T-helper 1 cell treated with Interleukin-12 subunit alpha and Interleukin-12 subunit beta and Interleukin-4 antibody, amounts not matched to agents 30 μg/mL and 1 μg/mL, for 36 hours (primary cell): ENCODE data around the gene COG5.
"Not testable (repeated sequence)": the region's sequence is repeated elsewhere in the genome, so short reads cannot be mapped to it uniquely, and the experiment has no call there.

Experiments
- H3K27ac Mint-ChIP-seq: one replicate; pipeline ENCODE4 v1.8.0; 2021; ENCODE audit warnings: mild to moderate bottlenecking, mixed read lengths
- H3K27me3 Mint-ChIP-seq: one replicate; pipeline ENCODE4 v1.8.0; 2021; ENCODE audit warnings: low read depth, mixed read lengths
- H3K36me3 Mint-ChIP-seq: one replicate; pipeline ENCODE4 v1.8.0; 2021; ENCODE audit warnings: low read depth, mixed read lengths
- H3K4me1 Mint-ChIP-seq: one replicate; pipeline ENCODE4 v1.8.0; 2021; ENCODE audit warnings: low read depth, mixed read lengths
- H3K4me3 Mint-ChIP-seq: one replicate; pipeline ENCODE4 v1.8.0; 2021; ENCODE audit warnings: mild to moderate bottlenecking, moderate library complexity, mixed read lengths
- H3K9me3 Mint-ChIP-seq: one replicate; pipeline ENCODE4 v1.8.0; 2021; ENCODE audit warnings: mixed read lengths

COG5 gene

GRCh38 chr7:107559864-107560263, 3.9 kb downstream of the COG5 start:
- peak overlapping the region; percentile 35 for H3K4me3 Mint-ChIP-seq
- no peaks in the 10 kb centered on the region for H3K9me3 Mint-ChIP-seq
- peaks cover 53% of the 10 kb centered on the region for H3K4me1 Mint-ChIP-seq
- peak overlapping the region; percentile 70 for H3K27ac Mint-ChIP-seq
- H3K36me3 Mint-ChIP-seq, result peaks cover 18% of the 10 kb centered on the region
- H3K27me3 Mint-ChIP-seq, result no peaks in the 10 kb centered on the region

- no peaks in the 10 kb centered on the region for H3K27me3 Mint-ChIP-seq
- peaks cover 35% of the 10 kb centered on the region for H3K4me1 Mint-ChIP-seq
- no peak overlapping the region for H3K27ac Mint-ChIP-seq
- no peaks in the 10 kb centered on the region for H3K9me3 Mint-ChIP-seq
- peaks cover 37% of the 10 kb centered on the region for H3K36me3 Mint-ChIP-seq
- H3K4me3 Mint-ChIP-seq, result no peak overlapping the region
These were observed 7.8 kb downstream of the COG5 start for GRCh38 chr7:107555893-107556292.

- Mint-ChIP-seq H3K27me3 (no peaks in the 10 kb centered on the region), H3K4me3 (no peak overlapping the region), H3K9me3 (peaks cover 4% of the 10 kb centered on the region), H3K27ac (no peak overlapping the region), H3K4me1 (peaks cover 17% of the 10 kb centered on the region), H3K36me3 (peaks cover 54% of the 10 kb centered on the region)
These were observed 11.8 kb downstream of the COG5 start for GRCh38 chr7:107551936-107552335.

- no peaks in the 10 kb centered on the region for H3K27me3 Mint-ChIP-seq
- no peak overlapping the region for H3K4me3 Mint-ChIP-seq
- H3K27ac Mint-ChIP-seq, result no peak overlapping the region
- peaks cover 25% of the 10 kb centered on the region for H3K9me3 Mint-ChIP-seq
- no peaks in the 10 kb centered on the region for H3K4me1 Mint-ChIP-seq
- peaks cover 41% of the 10 kb centered on the region for H3K36me3 Mint-ChIP-seq
These were observed 18.7 kb downstream of the COG5 start for GRCh38 chr7:107544848-107545591.

- H3K27me3 Mint-ChIP-seq, result no peaks in the 10 kb centered on the region
- H3K36me3 Mint-ChIP-seq, result peaks cover 38% of the 10 kb centered on the region
- H3K4me3 Mint-ChIP-seq, result no peak overlapping the region
- peaks cover 25% of the 10 kb centered on the region for H3K9me3 Mint-ChIP-seq
- no peak overlapping the region for H3K27ac Mint-ChIP-seq
- H3K4me1 Mint-ChIP-seq, result peaks cover 2% of the 10 kb centered on the region
These were observed 20.3 kb downstream of the COG5 start for GRCh38 chr7:107543338-107543993.

- H3K36me3 Mint-ChIP-seq, result peaks cover 35% of the 10 kb centered on the region
These were observed 25.7 kb downstream of the COG5 start for GRCh38 chr7:107538001-107538400.

GRCh38 chr7:107537228-107537627, 26.5 kb downstream of the COG5 start:
- Mint-ChIP-seq H3K36me3 (peaks cover 34% of the 10 kb centered on the region), H3K4me1 (peaks cover 13% of the 10 kb centered on the region), H3K9me3 (peaks cover 14% of the 10 kb centered on the region)
- H3K27me3 Mint-ChIP-seq, H3K27ac Mint-ChIP-seq, H3K4me3 Mint-ChIP-seq: not testable (repeated sequence)

More at GRCh38 chr7:107538001-107538400, 25.7 kb downstream of the COG5 start:
- H3K9me3 Mint-ChIP-seq, result peaks cover 14% of the 10 kb centered on the region
- H3K4me3 Mint-ChIP-seq, result no peak overlapping the region
- no peaks in the 10 kb centered on the region for H3K27me3 Mint-ChIP-seq
- peaks cover 13% of the 10 kb centered on the region for H3K4me1 Mint-ChIP-seq
- H3K27ac Mint-ChIP-seq, result no peak overlapping the region

GRCh38 chr7:107534139-107534538, 29.6 kb downstream of the COG5 start:
- Mint-ChIP-seq H3K36me3 (peaks cover 31% of the 10 kb centered on the region), H3K4me3 (no peak overlapping the region), H3K4me1 (peaks cover 13% of the 10 kb centered on the region), H3K27me3 (no peaks in the 10 kb centered on the region), H3K9me3 (peaks cover 14% of the 10 kb centered on the region), H3K27ac (no peak overlapping the region)

GRCh38 chr7:107530751-107531150, 33.0 kb downstream of the COG5 start:
- H3K36me3 Mint-ChIP-seq, result peaks cover 23% of the 10 kb centered on the region
- peaks cover 13% of the 10 kb centered on the region for H3K9me3 Mint-ChIP-seq
- H3K27ac Mint-ChIP-seq, result no peak overlapping the region
- no peaks in the 10 kb centered on the region for H3K27me3 Mint-ChIP-seq
- H3K4me1 Mint-ChIP-seq, result peaks cover 13% of the 10 kb centered on the region
- H3K4me3 Mint-ChIP-seq, result no peak overlapping the region

- Mint-ChIP-seq H3K4me3 (no peak overlapping the region), H3K4me1 (peaks cover 1% of the 10 kb centered on the region), H3K9me3 (no peaks in the 10 kb centered on the region), H3K27ac (no peak overlapping the region), H3K27me3 (no peaks in the 10 kb centered on the region), H3K36me3 (peaks cover 12% of the 10 kb centered on the region)
These were observed 35.3 kb downstream of the COG5 start for GRCh38 chr7:107528461-107528860.

GRCh38 chr7:107527196-107527595, 36.5 kb downstream of the COG5 start:
- peaks cover 1% of the 10 kb centered on the region for H3K4me1 Mint-ChIP-seq
- no peaks in the 10 kb centered on the region for H3K27me3 Mint-ChIP-seq
- peaks cover 10% of the 10 kb centered on the region for H3K36me3 Mint-ChIP-seq
- no peak overlapping the region for H3K27ac Mint-ChIP-seq
- no peak overlapping the region for H3K4me3 Mint-ChIP-seq
- H3K9me3 Mint-ChIP-seq, result no peaks in the 10 kb centered on the region

GRCh38 chr7:107526672-107527071, 37.0 kb downstream of the COG5 start:
- H3K27ac Mint-ChIP-seq, result no peak overlapping the region
- H3K27me3 Mint-ChIP-seq, result no peaks in the 10 kb centered on the region
- H3K4me1 Mint-ChIP-seq, result peaks cover 1% of the 10 kb centered on the region
- peaks cover 13% of the 10 kb centered on the region for H3K36me3 Mint-ChIP-seq
- H3K9me3 Mint-ChIP-seq, result no peaks in the 10 kb centered on the region
- no peak overlapping the region for H3K4me3 Mint-ChIP-seq

- Mint-ChIP-seq H3K9me3 (peaks cover 9% of the 10 kb centered on the region), H3K27me3 (no peaks in the 10 kb centered on the region), H3K27ac (no peak overlapping the region), H3K4me1 (peaks cover 13% of the 10 kb centered on the region), H3K4me3 (no peak overlapping the region), H3K36me3 (peaks cover 15% of the 10 kb centered on the region)
These were observed 56.9 kb downstream of the COG5 start for GRCh38 chr7:107506674-107507339.

GRCh38 chr7:107505997-107506673, 57.6 kb downstream of the COG5 start:
- peaks cover 13% of the 10 kb centered on the region for H3K4me1 Mint-ChIP-seq
- H3K27ac Mint-ChIP-seq, result no peak overlapping the region
- no peak overlapping the region for H3K4me3 Mint-ChIP-seq
- H3K27me3 Mint-ChIP-seq, result no peaks in the 10 kb centered on the region
- H3K36me3 Mint-ChIP-seq, result peaks cover 14% of the 10 kb centered on the region
- peaks cover 9% of the 10 kb centered on the region for H3K9me3 Mint-ChIP-seq
